ENCODE results near the gene RPE65.
"Not testable (repeated sequence)": the region's sequence is repeated elsewhere in the genome, so short reads cannot be mapped to it uniquely, and the experiment has no call there.

Gene RPE65

GRCh38 chr1:68453060-68453670 is 3.4 kb upstream of the RPE65 start:
- DNase-seq (ENCODE audit: low read depth in 3 of 3) = no peak

DNA sequence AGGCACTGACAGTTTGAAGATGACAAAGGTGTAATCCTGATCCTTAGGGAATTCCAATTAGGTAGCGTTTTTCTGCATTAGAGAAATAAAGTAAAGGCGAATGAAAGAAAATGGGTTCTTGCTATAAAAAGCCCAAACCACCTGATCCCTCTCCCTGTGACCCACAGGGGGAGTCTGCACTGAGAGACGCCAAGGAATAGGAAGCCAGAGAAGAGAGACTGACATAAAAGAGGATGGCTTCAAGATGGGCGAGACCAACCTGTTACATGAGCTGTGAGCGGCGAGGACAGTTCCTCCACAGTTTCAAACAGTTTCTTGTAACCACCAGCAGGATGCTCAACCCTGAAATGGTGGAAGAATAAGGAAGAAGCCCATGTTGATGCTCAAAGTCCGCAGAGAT is 1.4 kb downstream of the RPE65 start:
- DNase-seq (ENCODE audit: low read depth in 3 of 3) = no peak

DNA sequence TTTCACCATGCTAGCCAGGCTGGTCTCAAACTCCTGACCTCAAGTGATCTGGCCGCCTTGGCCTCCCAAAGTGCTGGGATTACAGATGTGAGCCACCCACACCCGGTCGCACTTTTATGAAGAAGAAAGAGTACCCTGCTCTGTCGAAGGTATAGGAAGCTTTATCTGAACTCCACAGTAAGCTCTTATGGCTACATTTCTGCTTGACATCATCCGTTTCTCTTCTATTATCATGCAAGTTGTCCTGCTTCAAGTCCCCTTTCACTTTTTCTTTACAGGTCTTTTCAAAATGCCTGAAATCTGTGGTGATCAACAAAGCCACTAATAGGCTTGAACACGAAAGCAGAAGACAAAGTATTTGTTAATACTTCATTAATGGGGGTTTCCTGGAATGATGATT is 4.0 kb downstream of the RPE65 start:
- no peak for DNase-seq (ENCODE audit: low read depth in 3 of 3)

- DNase-seq (ENCODE audit: low read depth in 3 of 3) = no peak
Observed at GRCh38 chr1:68442822-68443556, 6.8 kb downstream of the RPE65 start.

DNA sequence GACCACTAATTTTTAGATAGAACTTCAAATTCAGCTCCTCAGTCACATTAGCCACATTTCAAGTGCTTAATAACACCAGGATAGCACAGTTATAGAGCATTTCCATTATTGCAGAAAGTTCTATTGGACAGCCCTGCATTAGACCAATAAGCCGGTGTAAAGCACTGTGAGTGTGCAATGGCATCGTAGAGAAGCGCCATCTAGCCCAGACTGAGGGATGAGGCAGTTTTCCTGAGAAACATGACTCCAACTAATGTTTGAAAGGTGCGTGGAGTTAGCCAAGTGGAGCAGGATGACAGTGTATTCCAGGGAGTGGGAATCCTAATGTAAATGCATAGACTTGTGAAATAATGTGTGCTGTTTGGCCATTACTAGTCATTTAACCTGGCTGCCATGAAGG is 7.7 kb downstream of the RPE65 start:
- DNase-seq (ENCODE audit: low read depth in 3 of 3) = no peak

- DNase-seq (ENCODE audit: low read depth in 3 of 3) = no peak
Observed at GRCh38 chr1:68438310-68438709, 11.4 kb downstream of the RPE65 start.

DNA sequence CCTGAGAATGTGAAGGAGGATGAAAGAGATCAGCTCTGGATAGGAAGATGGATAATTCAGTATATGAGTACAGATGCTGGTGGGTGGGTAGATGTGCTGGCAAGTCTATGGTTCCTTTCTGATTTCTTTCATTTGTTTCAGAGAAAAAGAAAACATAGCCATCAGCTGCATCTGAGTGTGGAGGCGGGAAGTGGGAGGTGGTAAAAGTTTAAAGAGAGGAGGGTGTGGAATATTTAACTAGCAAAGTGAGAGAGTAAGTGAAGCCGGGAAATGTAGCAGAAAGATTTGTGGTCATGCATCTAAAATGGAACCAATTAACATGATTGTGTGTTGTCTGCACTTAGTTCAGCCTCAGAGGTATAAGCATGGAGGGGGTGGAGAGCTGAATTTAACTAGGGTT is 16.4 kb downstream of the RPE65 start:
- DNase-seq (ENCODE audit: low read depth in 3 of 3) = no peak

GRCh38 chr1:68431076-68431475 is 18.7 kb downstream of the RPE65 start:
- DNase-seq (ENCODE audit: low read depth in 3 of 3) = no peak

- DNase-seq (ENCODE audit: low read depth in 3 of 3) = no peak
Observed at GRCh38 chr1:68429233-68429808, 20.4 kb downstream of the RPE65 start.

- DNase-seq (ENCODE audit: low read depth in 3 of 3) = no peak
Observed at GRCh38 chr1:68426594-68426993, 23.2 kb downstream of the RPE65 start.

DNA sequence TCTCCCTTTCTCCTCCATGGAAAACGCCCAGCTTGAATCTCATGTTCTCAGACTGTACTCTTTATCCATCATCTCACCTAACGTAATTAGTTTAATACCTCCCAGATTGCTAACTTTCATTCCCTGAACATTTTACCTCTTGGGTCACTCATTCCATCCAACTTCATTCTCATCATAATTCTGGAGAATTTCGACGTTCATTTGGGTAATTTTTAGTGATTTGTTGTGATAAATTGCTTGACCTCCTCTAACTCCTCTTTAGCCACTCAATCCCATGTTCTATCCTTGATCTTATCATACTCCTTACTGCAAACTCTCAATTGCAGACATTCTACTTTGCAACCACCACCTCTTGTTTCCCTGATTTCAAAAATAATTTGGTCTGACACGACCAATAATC is 28.4 kb downstream of the RPE65 start:
- no peak for DNase-seq (ENCODE audit: low read depth in 3 of 3)

GRCh38 chr1:68409426-68409825 is 40.3 kb downstream of the RPE65 start:
- no peak for DNase-seq (ENCODE audit: low read depth in 3 of 3)

- DNase-seq (ENCODE audit: low read depth in 3 of 3) = no peak
Observed at GRCh38 chr1:68401506-68401905, 48.2 kb downstream of the RPE65 start.

DNA sequence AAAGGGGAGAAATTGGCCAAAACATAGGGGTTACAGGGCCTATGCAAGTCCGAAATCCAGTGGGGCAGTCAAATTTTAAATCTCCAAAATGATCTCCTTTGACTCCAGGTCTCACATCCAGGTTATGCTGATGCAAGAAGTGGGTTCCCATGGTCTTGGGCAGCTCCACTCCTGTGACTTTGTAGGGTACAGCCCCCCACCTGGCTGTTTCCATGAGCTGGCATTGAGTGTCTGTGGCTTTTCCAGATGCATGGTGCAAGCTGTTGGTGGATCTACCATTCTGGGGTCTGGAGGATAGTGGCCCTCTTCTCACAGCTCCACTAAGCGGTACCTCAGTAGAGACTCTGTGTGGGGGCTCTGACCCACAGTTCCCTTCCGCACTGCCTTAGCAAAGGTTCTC is 54.2 kb downstream of the RPE65 start:
- not testable (repeated sequence) for DNase-seq (ENCODE audit: low read depth in 3 of 3)

GRCh38 chr1:68392474-68392873 is 57.3 kb downstream of the RPE65 start:
- DNase-seq (ENCODE audit: low read depth in 3 of 3) = not testable (repeated sequence)

GRCh38 chr1:68385798-68386524 is 63.8 kb downstream of the RPE65 start:
- DNase-seq (ENCODE audit: low read depth in 3 of 3) = not testable (repeated sequence)

GRCh38 chr1:68384872-68385411 is 64.8 kb downstream of the RPE65 start:
- DNase-seq (ENCODE audit: low read depth in 3 of 3) = no peak

DNA sequence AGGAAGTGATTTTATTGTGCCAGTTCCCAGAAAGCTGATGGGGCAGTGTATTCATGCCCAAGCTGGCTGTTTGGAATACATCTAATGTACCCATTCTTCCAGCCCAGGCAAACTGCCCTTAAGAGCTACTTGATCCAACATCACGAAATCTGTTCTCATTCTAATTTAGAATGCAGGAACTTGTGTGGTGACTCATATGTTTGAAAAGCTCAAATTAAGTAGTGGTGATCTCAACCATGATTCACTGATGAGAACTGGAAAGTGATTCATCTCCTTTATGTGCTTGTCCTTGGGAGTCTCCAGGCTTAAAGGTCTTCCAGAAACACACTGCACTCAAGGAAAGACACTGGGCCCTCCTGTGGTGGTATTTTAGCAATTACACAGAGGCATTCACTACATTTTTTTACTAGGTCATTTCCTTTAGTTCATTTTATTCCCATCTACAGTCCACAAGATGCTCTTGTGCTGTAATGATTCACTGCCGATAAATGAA is 65.4 kb downstream of the RPE65 start:
- DNase-seq (ENCODE audit: low read depth in 3 of 3) = no peak

DNA sequence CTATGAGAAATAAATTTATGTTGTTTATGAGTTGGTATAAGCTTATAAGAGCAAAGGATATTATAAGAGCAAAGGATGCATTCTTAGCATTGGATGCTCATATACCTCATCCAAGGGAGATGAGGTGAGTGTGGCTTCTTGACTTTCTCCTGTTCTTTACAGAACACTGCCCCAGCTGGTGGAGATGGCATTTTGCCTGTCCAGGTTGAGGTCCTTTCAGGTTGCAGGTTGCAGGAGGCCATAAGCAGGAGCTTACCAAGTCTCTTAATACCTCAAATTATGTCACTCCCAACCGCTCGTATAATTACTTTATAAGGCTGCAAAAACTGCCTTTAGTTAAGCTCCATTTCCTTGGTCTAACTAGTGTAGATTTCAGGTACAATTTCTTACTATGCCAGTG is 66.7 kb downstream of the RPE65 start:
- no peak for DNase-seq (ENCODE audit: low read depth in 3 of 3)

DNA sequence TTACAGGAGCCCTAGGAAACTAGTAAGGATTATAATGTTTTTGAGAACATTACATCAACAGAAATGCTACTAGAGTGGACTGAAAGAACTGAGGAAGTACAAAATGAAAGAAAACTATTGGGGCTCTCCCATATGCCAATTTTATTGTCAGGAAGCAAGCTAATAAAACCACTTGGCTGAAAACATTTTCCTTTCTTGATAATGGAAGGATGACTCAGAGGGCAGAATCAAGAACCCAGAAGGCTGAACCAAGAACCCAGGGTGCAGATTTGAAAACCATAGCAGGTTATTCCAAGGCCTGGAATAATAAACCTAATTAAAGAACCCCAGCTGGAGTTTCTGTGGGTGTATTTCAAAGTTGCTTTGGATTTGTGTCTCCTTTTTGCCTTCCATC is 70.7 kb downstream of the RPE65 start:
- no peak for DNase-seq (ENCODE audit: low read depth in 3 of 3)
